Kidney (tissue), 14 donors: ENCODE data around the gene EHBP1. TPM values are rescaled to one million over a fixed set of nuclear protein-coding genes. Genes with fewer than 3 reads are reported as not detected.

Source experiments
- DNase-seq, 5 donors: peaks; one replicate each; pipeline ENCODE4 v3.0.0-alpha.2; 2013 to 2020
- FAIRE-seq: peaks from 2 replicates; lab custom pipeline; 2012; peaks lifted over from hg19 to GRCh38; lab: Jason Lieb, UNC
- H3K27ac ChIP-seq, 2 donors: one replicate each; pipeline ENCODE4 v1.7.0; 2013; ENCODE audit warnings: low read depth in 2 of 2, low read length in 2 of 2, inconsistent platforms in 1 of 2
- H3K27me3 ChIP-seq: one replicate; pipeline ENCODE4 v1.7.1; 2013; ENCODE audit warnings: low read length, inconsistent platforms; ENCODE audit not compliant: control insufficient read depth, insufficient read depth
- H3K36me3 ChIP-seq, 3 donors: one replicate each; pipeline versions ENCODE4 v1.7.0 to v1.7.1; 2013; ENCODE audit warnings: low read length in 3 of 3, control low read depth in 1 of 3, inconsistent platforms in 1 of 3; ENCODE audit not compliant: insufficient read depth in 3 of 3, control insufficient read depth in 2 of 3
- H3K4me1 ChIP-seq, 3 donors: one replicate each; pipeline versions ENCODE4 v1.7.0 to v1.7.1; 2013; ENCODE audit warnings: low read length in 3 of 3, inconsistent platforms in 1 of 3, low read depth in 1 of 3; ENCODE audit not compliant: control insufficient read depth in 2 of 3, insufficient read depth in 2 of 3
- H3K4me3 ChIP-seq, 3 donors: one replicate each; pipeline versions ENCODE4 v1.7.0 to v1.8.1; 2013; ENCODE audit warnings: low read length in 3 of 3, control low read depth in 1 of 3, inconsistent platforms in 1 of 3
- H3K9ac ChIP-seq, 3 donors: one replicate each; pipeline versions ENCODE4 v1.7.0 to v1.7.1; 2013; ENCODE audit warnings: low read length in 3 of 3, control low read depth in 1 of 3, inconsistent platforms in 1 of 3
- H3K9me3 ChIP-seq, 3 donors: one replicate each; pipeline versions ENCODE4 v1.7.0 to v1.7.1; 2013; ENCODE audit warnings: low read length in 3 of 3, control low read depth in 1 of 3, inconsistent platforms in 1 of 3; ENCODE audit not compliant: control insufficient read depth in 2 of 3, insufficient read depth in 1 of 3
- CTCF ChIP-seq: IDR thresholded peaks from 3 replicates; pipeline ENCODE4 v1.5.1; 2012; ENCODE audit warnings: mild to moderate bottlenecking, moderate library complexity, borderline replicate concordance; ENCODE audit not compliant: insufficient read depth; ENCODE audit errors: extremely low read depth
- intact Hi-C: fragments of 100-400 bp; cut with DNase I; formaldehyde crosslinking; loops from one replicate; pipeline ENCODE4 v1.11.1; 2022
- polyA plus RNA-seq: library from polyadenylated mRNA; stranded (reverse); fragments of 350-450 nt; fragmentation: Illumina TruSeq; extraction: RNeasy Lipid Tissue Mini Kit (QIAGEN cat#74804); gene quantifications from one replicate; pipeline ENCODE4 v1.2.3, GENCODE V29; 2014; ENCODE audit warnings: low read depth, low replicate concordance; ENCODE audit not compliant: insufficient read depth
- total RNA-seq: library from RNA; stranded (reverse); fragmentation: NEBNext Ultra II Directional; extraction: Animal tissue kit (Norgen Biotek cat#: 25700); gene quantifications from one replicate; pipeline ENCODE4 v1.2.1, GENCODE V29; 2021
- donor health status: control.
- donor health status: control.
- donor health status: control.
- donor health status: control.
- donor health status: control.
- donor health status: DM: yes; HTN: yes; CAD: no.
- donor health status: Normal renal cell carcinoma (clear cell type).

Gene EHBP1
- total and polyA plus RNA-seq, 2 donors from 2014 or later = 12.5 to 42.7 TPM

- intact Hi-C loops = no loop called here
- no peak for FAIRE-seq
- peak; percentile 13 for TF ChIP-seq CTCF
- no peak for DNase-seq
- no peaks in the 10 kb centered on the region for H3K4me1 ChIP-seq
- no peaks in the 10 kb centered on the region for H3K9me3 ChIP-seq
- no peaks in the 10 kb centered on the region for H3K36me3 ChIP-seq
- H3K4me3 ChIP-seq = no peak overlapping the region
- H3K27me3 ChIP-seq = no peaks in the 10 kb centered on the region
- H3K27ac ChIP-seq = no peak overlapping the region
- no peak overlapping the region for H3K9ac ChIP-seq
These were observed 317.9 kb downstream of the EHBP1 start for GRCh38 chr2:63023444-63023843.

GRCh38 chr2:63027220-63027619, 321.7 kb downstream of the EHBP1 start:
- TF ChIP-seq CTCF = no peak
- Histone ChIP-seq H3K36me3 (no peaks in the 10 kb centered on the region), H3K4me1 (no peaks in the 10 kb centered on the region), H3K9ac (no peak overlapping the region), H3K9me3 (no peaks in the 10 kb centered on the region), H3K27ac (no peak overlapping the region), H3K4me3 (no peak overlapping the region), H3K27me3 (no peaks in the 10 kb centered on the region)
- FAIRE-seq (no peak), DNase-seq (no peak)
- intact Hi-C loops = no loop called here

GRCh38 chr2:63029058-63029457, 323.5 kb downstream of the EHBP1 start:
- no peaks in the 10 kb centered on the region for H3K9me3 ChIP-seq
- intact Hi-C loops = no loop called here
- no peak for TF ChIP-seq CTCF
- no peak overlapping the region for H3K4me3 ChIP-seq
- no peaks in the 10 kb centered on the region for H3K4me1 ChIP-seq
- H3K36me3 ChIP-seq = no peaks in the 10 kb centered on the region
- H3K27ac ChIP-seq = no peak overlapping the region
- FAIRE-seq = no peak
- no peak for DNase-seq
- H3K9ac ChIP-seq = no peak overlapping the region
- no peaks in the 10 kb centered on the region for H3K27me3 ChIP-seq

GRCh38 chr2:63034526-63034925, 329.0 kb downstream of the EHBP1 start:
- FAIRE-seq = no peak
- intact Hi-C loops = no loop called here

More at GRCh38 chr2:63034526-63034925, 329.0 kb downstream of the EHBP1 start:
- TF ChIP-seq CTCF = no peak
- H3K9me3 ChIP-seq = no peaks in the 10 kb centered on the region
- no peak overlapping the region for H3K9ac ChIP-seq
- H3K27ac ChIP-seq = no peak overlapping the region
- no peaks in the 10 kb centered on the region for H3K27me3 ChIP-seq
- no peak overlapping the region for H3K4me3 ChIP-seq
- no peaks in the 10 kb centered on the region for H3K36me3 ChIP-seq
- no peak for DNase-seq
- no peaks in the 10 kb centered on the region for H3K4me1 ChIP-seq
